Renal cortical epithelial cell (primary cell): Measurements from ENCODE around the gene CTSF. TPM values are rescaled to one million over a fixed set of nuclear protein-coding genes. Genes with fewer than 3 reads are reported as not detected.
"Not testable (repeated sequence)": the region's sequence is repeated elsewhere in the genome, so short reads cannot be mapped to it uniquely, and the experiment has no call there.

Experiments used
- DNase-seq: peaks from one replicate; pipeline ENCODE4 v3.0.0-alpha.2; 2011; ENCODE audit warnings: low read depth
- total RNA-seq: library from RNA; depleted of rRNA; stranded (reverse); fragments of >200 nt; gene quantifications from 2 replicates; pipeline ENCODE4 v1.2.3, GENCODE V29; 2014

Gene CTSF
- total RNA-seq, result 6.6 and 46.7 TPM in 2 replicates

GRCh38 chr11:66568124-66568916 lies at the start of gene CTSF:
Gene CTSF (minus strand): TSS chr11:66568606. CDS start chr11:66568486, 120 bp downstream.
- peak; percentile 59 for DNase-seq

GRCh38 chr11:66617155-66617834 lies 48.9 kb upstream of the CTSF start:
- DNase-seq, result no peak

GRCh38 chr11:66616379-66617154 lies 48.2 kb upstream of the CTSF start, which contains the start of gene RBM14:
Gene RBM14 (plus strand): TSS chr11:66616630. CDS start chr11:66616721, 91 bp downstream.
- DNase-seq, result peak; percentile 97

- DNase-seq, result no peak
Measured at GRCh38 chr11:66614073-66614472, 45.7 kb upstream of the CTSF start.

DNA sequence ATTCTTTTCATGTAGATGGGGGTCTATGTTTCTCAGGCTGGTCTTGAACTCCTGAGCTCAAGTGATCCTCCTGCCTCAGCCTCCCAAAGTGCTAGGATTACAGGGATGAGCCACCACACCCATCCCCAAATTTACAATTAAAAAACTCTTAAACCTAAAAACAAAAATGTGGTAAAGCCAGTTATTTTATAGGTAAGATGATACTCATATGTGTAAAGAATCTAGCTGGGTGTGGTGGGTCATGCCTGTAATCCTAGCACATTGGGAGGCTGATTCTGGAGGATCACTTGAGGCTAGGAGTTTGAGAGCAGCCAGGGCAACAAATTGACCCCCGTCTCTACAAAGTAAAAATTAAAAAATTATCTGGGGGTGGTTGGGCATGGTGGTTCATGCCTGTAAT lies 44.1 kb upstream of the CTSF start:
- no peak for DNase-seq

- DNase-seq, result no peak
Measured at GRCh38 chr11:66609721-66610617, 41.6 kb upstream of the CTSF start.

DNA sequence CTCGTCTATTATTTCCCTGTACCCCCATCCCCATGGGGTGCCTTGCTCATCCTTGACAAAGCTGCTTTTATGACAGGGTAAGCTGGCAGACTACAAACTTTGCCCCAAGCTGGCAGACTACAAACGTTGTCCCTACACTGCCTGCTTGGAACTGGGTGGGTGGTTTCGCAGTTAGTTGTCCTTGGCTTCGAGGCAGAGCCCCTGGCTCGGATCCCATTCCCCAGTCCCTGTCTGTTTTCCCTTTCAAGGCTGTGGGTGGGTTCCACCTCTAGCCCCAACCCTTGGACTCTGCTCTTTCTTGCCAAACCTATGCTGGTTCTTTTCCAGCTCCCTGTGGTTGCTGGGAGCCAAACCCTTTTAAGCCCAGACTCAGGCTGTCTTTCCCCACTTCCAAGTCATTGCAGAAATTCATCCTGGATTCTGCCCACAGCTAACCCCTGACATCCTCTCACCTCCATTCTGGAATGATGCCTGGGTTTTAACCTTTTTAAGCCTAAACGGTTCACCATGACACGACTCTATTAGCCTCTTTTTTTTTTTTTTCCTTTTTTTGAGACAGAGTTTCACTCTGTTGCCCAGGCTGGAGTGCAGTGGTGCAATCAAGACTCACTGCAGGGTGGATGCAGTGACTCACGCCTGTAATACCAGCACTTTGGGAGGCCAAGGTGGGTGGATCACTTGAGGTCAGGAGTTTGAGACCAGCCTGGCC lies 38.9 kb upstream of the CTSF start:
- DNase-seq, result peak; percentile 90

DNA sequence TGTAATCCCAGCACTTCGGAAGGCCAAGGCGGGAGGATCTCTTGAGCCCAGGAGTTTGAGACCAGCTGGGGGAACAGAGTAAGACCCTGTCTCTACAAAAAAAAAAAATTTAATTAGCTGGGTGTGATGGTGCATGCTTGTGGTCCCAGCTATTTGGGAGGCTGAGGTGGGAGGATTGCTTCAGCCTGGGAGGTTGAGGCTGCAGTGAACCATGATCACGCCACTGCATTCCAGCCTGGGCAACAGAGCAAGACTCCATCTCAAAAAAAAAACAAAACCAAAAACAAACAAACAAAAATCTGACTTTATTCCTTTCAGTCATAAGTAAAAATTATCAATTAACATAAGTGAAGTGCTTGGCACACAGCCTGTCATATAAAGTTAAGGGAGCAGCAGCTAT lies 38.2 kb upstream of the CTSF start:
- DNase-seq, result not testable (repeated sequence)

GRCh38 chr11:66604155-66604554 lies 35.7 kb upstream of the CTSF start:
- DNase-seq, result no peak

- DNase-seq, result no peak
Measured at GRCh38 chr11:66603072-66603471, 34.7 kb upstream of the CTSF start.

- no peak for DNase-seq
Measured at GRCh38 chr11:66600631-66601233, 32.3 kb upstream of the CTSF start.

GRCh38 chr11:66600219-66600618 lies 31.8 kb upstream of the CTSF start:
- no peak for DNase-seq

DNA sequence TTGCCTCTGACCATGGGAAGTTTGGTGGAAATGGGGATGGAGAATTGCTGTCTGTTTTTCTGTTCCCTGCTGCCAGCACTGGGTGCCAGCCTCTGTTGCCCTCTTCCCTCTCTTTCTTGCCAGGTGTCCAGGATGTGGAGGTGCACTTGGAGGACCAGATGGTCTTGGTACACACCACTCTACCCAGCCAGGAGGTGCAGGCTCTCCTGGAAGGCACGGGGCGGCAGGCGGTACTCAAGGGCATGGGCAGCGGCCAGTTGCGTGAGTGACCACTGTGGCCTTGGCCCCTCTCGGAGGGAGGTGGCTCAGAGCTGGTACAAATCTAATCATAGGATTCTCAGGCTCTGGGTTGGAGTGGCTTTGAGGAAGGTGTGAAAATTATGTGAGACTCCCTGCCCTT lies 30.6 kb upstream of the CTSF start:
- no peak for DNase-seq

- DNase-seq, result peak; percentile 21
Measured at GRCh38 chr11:66595245-66595904, 27.0 kb upstream of the CTSF start.

GRCh38 chr11:66593650-66594049 lies 25.2 kb upstream of the CTSF start:
- DNase-seq, result no peak

DNA sequence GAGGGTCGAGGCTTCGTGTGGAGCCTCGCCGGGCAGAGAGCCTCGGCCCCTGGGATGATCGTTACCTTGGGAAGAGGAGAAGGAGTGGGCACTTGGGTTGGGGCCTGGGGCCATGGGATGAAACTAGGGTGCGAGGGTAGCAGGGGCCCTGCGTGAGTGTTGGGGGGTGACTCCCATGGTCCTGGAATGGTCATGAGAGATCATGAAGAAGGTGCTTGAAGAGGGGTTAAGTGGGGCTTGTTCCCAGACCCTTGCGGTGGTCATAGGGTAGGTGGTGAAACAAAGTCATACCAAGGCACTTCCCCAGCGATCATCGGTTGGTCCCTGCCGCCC lies 24.9 kb upstream of the CTSF start:
- DNase-seq, result no peak

DNA sequence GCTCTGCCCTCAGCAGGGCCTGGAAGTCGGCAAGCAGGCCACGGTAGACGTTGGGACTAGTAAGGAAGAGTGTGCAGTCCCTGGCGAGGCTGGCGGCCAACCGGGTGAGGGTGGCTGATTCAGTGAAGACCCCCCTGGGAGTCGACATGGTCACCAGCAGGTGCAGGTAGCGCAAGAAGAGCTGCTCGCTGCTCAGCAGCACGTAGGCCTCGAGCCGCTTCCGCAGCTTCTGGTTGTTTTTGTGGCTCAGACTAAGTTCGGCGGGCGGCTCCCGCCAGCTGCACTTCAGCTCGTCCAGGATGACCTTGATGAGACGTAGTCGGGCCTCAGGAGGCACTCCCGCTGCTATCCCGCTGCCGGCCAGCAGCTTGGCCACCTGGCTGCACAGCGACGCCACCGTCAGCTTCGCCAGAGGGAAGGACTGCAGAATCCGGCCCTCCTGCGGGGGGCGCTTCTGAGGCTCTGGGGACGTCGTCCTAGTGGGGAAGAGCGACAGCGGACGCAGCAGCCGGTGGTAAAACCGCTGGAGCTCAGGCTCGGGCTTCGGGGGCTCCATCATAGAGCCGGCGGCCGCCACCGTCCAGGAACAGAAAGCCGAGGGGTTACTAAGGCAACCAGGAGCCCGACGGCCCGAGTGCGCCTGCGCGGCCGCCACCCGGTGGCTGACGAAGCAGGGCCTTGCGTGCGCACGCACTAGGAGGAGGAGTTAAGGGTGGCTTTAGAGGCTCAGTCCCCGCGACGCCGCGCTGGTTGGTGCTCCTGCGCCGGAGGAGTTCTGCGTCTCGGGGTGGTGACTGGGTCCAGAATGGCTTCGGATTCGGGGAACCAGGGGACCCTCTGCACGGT lies 24.3 kb upstream of the CTSF start, which contains the start of the genes CCDC87 and CCS:
TSS of gene CCDC87 (minus strand) at position 607 of the 846 bp plus-strand sequence. CDS start at position 559, 48 bp downstream.
TSS of gene CCS (plus strand) at position 729 of the 846 bp plus-strand sequence. CDS start at position 806, 77 bp downstream.
- DNase-seq, result peak; percentile 85

DNA sequence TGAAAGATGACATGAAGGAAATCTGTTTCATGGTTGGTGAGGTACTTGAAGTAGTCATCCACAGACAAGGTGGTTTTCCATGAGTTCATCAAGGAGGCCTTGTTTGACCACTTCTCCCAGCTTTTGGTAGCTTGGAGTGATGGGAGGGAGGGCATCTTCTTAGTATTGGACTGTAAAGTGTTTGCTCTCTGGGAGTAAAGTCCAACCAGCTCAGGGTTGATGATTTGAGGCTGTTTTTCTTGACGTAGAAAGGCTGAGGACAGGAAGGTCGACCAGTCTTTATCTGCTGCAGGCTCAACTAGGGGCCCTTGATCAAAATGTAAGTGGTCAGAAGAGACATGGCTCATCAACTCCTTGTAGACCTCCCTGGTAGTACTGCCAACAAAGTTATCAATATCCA lies 22.8 kb upstream of the CTSF start:
- no peak for DNase-seq
